ENCODE measurements around the gene ADM2.

GRCh38 chr22:50438305-50439275, 42.8 kb upstream of the ADM2 start:
- TF ChIP-seq CTCF (IDR thresholded peaks at IDR 0.05) (no peak), POLR2A (IDR thresholded peaks at IDR 0.05) (no peak)

Data from right lobe of liver (tissue), 4 donors.